NCI-H82 treated with DMSO at 0.1 percent for 48 hours (cell line): ENCODE measurements around the gene CYRIA.

Experiments used
- DNase-seq: peaks from one replicate; lab custom pipeline; 2025; ENCODE audit not compliant: unreplicated experiment; lab: John Stamatoyannopoulos, UW

The CYRIA gene

GRCh38 chr2:16665748-16666448 is at the start of gene CYRIA:
CYRIA (minus strand) TSS chr2:16665834; CDS start chr2:16588119, 77,715 bp downstream.
- DNase-seq, result no peak

DNA sequence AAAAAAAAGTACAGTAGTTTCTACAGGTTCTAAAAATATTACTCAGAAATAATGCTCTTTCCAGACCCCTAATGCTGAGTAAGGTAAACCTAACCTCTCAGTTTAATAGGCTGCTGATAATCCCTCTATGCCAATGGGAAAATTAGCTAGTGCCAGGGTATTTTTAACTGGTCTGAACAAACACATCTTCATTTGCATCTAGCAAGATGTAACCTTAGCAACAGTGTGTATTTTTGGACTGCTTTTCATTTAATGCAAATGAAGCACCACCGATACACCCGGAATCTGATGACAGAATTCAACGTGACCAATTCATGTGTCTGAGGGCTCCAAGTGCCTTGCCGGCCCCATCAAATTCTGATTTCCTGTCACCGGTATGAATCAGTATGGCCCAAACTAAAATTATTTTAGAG is 47.4 kb upstream of the CYRIA start:
- no peak for DNase-seq

- DNase-seq, result no peak
Observed at GRCh38 chr2:16709769-16710168, 44.1 kb upstream of the CYRIA start.

DNA sequence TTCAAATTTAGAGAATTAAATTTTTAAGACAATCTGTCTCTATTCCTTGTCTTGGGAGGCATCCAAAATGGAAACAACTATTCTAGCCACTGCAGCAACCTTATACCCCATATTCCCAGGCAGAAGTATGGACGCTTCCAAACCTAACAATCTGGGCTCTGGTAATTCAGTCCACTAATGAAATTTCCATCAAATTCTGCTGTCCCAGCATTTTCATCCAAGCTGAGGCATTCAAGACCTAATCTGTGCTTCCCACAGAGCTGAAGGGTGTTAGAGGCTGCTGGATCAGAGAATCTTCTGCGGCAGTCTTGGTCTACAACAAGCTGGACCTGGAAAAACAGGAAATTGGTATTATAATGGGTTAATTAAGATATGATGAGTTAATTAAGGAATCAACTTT is 42.5 kb upstream of the CYRIA start:
- no peak for DNase-seq

- DNase-seq, result no peak
Observed at GRCh38 chr2:16707014-16707623, 41.5 kb upstream of the CYRIA start.

GRCh38 chr2:16700551-16701259 is 35.1 kb upstream of the CYRIA start:
- no peak for DNase-seq

GRCh38 chr2:16693854-16694253 is 28.2 kb upstream of the CYRIA start:
- no peak for DNase-seq

GRCh38 chr2:16691261-16691660 is 25.6 kb upstream of the CYRIA start:
- no peak for DNase-seq

DNA sequence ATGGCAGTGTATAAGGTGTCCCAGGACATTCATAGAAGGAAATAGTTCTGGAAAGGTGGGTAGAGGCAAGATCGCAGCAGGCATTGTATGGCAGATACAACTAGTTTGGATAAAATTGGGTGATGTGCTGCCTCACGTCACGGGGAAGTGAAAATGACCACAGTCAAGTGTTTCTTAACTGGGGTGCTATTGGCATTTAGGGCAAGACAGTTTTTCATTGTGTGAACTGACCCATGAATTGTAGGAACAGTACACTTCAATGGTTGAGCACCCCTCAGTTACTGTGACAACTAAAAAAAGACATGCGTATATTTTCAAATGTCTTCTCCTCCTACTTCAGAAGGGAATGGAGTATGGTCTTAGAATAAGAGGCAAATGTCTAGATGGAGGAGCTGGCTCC is 22.3 kb upstream of the CYRIA start:
- no peak for DNase-seq

GRCh38 chr2:16687222-16687621 is 21.6 kb upstream of the CYRIA start:
- DNase-seq, result no peak

GRCh38 chr2:16686641-16687040 is 21.0 kb upstream of the CYRIA start:
- DNase-seq, result no peak

GRCh38 chr2:16685340-16685715 is 19.7 kb upstream of the CYRIA start:
- no peak for DNase-seq

DNA sequence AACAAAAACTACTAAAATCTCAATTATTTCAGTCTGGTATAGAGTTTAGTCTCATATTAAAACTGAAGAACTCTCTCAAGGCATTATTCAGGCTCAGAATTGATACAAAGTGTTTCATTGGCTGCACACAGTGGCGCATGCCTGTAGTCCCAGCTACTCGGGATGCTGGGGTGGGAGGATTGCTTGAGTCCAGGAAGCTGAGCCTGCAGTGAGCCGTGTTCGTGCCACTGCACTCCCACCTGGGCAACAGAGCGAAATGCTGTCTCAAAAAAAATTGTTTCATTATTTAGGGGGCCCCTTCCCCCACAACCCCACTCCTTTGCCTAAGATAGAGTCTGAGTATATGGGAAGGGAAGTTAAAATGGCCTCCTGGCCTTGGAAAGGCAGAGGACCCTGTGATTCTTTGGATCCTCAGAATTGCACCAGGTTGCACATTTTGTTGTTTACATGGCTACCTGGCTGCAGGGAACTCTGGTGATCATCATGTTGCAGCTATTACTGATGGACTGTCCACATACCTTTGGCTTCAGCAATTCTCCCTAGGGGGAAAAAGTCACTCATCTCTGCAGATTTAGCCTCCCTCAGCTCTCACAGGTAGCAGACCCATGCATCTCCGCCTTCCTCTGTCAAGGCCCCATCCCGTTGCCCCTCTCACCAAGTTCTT is 19.2 kb upstream of the CYRIA start:
- no peak for DNase-seq

GRCh38 chr2:16683576-16683975 is 17.9 kb upstream of the CYRIA start:
- no peak for DNase-seq

DNA sequence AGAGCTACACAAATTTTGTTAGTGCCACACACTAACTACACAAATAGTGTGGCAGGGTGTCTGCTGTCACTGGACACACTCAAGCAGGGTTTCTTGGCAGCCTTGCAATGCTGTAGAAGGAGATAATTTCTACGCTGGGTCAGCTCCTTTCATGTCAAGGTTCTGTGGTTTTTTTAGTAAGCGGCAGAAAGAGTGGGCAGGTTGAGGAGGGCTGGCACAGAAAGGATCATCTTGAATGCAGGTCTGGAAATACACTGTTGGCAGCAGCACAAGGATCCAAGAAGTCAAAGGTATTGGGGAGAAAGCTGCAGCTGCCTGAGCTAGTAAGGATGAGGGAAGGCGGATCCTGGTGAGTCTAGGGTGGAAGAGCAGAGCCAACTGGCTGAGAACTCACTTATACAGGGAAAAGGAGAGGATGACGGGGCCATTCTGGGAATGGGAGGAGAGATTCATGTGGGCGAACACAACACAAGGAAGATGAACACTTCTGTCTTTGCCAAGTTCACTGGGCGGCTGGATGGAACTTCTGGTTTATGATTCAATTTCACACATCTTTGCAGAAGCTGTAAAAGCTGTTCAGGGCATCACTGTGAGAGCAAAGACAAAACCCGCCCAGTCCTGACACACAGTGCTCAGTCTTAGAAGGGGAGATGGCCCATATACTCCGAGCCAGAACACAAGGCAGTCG is 16.9 kb upstream of the CYRIA start:
- no peak for DNase-seq

DNA sequence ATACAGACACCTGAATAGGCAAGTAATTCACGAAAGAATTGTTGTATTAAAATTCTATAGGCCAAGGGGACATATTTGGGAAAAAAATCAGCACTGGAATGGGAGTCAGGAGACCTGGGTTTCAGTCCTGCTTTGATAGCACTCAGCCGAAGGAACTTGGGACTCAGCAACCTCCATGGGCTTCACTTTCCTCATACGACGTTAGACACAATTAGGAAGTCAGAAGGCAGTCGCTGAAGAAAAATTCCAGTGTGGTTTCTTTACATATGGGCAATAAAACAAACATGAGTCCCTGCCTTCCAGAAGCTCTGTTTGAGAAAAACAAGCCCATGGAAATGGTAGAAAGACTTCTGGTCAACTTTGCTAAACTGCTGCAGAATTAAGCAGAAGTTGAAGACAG is 15.1 kb upstream of the CYRIA start:
- no peak for DNase-seq

GRCh38 chr2:16680304-16680703 is 14.7 kb upstream of the CYRIA start:
- no peak for DNase-seq

- no peak for DNase-seq
Observed at GRCh38 chr2:16678964-16679363, 13.3 kb upstream of the CYRIA start.

DNA sequence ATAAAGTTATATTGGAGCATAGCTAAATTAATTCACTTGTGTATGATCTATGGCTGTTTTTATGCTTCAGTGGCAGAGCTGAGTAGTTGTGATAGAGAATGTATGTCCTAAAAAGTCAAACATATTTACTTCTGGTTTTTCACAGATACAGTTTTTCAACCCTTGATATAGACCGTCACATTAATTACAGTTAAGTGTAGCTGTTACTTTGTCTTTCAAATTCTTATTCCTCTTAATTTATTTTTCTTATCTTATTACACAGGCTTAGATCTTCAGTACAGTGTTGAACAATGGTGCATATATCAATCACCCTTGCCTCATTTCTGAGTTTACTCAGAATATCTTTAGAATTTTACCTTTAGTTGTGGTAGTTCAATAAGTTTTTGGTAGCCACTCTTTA is 12.2 kb upstream of the CYRIA start:
- DNase-seq, result no peak

DNA sequence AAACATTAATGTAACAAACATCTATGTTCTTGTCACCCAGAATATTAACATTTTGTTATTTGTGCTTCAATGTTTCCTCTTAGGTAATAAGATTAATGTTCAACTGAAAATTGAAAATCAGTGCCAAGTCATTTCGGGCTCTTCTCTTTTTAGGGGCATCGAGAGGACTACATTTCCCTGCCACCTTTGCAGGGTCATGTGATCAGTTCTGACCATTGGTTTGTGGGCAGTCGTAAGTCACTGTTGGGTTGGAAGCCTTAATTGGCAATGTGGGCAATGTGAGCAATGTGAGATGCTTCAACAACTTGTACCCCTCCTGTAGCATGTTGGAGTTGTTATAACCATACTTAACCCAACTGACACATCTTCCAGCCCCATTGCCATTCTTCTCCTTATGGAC is 10.1 kb upstream of the CYRIA start:
- DNase-seq, result no peak

GRCh38 chr2:16674154-16674553 is 8.5 kb upstream of the CYRIA start:
- no peak for DNase-seq
